HCEC 1CT (cell line): ENCODE data around the gene SCARB1.

Experiments
- DNase-seq: peaks from one replicate; pipeline ENCODE4 v3.0.0-alpha.2; 2017

Gene SCARB1

DNA sequence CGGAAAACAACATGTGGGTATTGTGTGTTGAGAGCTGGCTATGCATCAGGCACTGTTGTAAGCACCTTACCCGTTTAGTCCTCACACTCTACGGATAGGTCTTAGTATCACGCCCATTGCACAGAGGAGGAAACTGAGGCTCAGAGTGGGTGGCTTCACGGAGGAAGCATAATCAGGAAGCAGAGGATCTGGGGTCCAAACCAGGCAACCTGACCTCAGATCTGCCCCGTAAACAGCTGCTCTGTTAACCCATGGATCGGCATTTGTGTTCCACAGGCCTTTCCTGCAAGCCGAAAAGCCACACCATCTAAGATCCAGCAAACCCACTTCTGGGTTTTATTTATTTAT is 107.9 kb downstream of the SCARB1 start:
- no peak for DNase-seq

- peak; percentile 86 for DNase-seq
These were observed 108.5 kb downstream of the SCARB1 start for GRCh38 chr12:124754949-124755800.

DNA sequence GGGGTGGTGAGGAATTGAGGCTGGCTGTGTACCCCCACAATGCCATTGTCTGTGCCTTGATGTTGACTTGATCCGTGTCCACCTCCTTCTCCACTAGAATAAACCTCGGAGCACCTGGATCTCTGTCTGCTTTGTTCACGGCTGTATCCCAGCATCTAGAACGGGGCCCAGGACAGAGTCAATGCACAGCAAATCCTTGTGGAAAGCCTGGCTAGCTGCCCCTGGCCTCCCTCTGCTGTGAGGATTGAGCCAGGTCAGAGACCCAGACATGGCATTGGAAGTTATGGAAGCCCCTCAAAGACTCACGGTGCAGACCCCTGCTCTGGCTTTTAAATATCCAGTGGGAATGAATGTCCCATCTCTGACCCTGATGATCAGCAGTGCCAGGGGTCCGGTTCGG is 109.2 kb downstream of the SCARB1 start:
- no peak for DNase-seq

DNA sequence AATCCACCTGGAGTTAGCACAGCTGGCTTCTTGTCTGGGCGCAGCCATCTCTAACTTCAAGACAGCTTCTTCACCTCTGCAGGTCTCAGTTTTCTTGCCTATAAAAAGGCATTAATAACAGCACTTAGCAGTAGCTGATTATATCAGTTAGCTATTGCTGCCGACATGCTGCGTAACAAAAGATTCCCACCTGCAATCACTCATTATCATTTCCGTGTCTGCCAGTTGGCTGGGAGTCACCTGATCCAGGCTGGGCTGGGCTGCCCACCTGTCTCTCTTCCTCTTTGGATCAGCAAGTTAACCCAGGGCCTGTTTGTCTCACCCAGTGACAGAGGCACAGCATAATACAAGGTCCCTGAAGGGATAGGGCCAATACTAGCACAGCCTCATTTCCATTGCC is 109.7 kb downstream of the SCARB1 start:
- no peak for DNase-seq

DNA sequence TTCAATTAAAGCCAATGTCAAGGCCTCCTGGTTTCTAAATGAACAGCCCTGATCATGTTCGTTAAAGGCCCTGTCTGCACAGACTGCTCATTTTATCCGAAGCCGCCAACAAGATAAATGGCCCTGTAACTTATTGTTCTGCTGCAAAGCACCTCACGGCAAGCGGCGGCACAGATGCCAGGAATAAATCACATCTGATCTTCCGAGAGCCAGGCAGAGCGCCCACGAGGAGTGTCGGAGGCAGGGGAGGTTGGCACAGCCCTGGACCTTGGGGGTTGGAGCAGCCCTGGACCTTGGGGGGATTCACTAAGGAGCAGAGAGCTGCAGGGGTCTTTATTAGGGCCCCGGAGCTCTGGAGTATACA is 110.5 kb downstream of the SCARB1 start:
- no peak for DNase-seq

- DNase-seq = peak; percentile 47
These were observed 111.0 kb downstream of the SCARB1 start for GRCh38 chr12:124752437-124753227.

DNA sequence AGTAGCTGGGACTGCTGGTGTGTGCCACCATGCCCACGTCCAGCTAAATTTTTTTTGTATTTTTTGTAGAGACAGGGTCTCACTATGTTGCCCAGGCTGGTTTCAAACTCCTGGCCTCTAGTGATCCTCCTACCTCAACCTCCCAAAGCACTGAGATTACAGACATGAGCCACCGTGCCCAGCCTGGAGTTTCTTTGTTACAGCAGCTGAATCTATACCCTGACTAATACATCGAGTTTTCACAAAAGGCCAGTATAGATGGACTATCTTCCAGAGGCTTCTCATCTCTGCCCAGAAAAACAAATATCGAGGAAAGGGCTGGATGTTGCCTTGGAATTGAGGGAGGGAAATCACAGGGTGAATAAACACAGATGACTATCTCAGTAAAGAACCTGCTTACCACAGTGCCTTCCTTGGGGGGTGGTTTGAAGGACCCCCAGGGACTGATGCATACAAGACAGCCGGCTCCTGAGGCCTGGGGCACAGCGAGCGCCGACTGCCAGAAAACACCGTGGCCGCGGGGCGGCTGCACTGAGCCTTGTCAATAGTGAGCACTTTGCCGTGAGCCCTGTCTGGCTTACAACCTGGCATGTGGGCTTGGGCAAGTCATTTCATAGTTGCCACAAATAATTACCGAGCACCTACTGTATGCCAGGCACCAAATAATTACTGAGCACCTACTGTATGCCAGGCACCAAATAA is 111.9 kb downstream of the SCARB1 start:
- DNase-seq = no peak

GRCh38 chr12:124750787-124751471 is 112.7 kb downstream of the SCARB1 start:
- DNase-seq = peak; percentile 39

GRCh38 chr12:124750149-124750656 is 113.5 kb downstream of the SCARB1 start:
- no peak for DNase-seq

DNA sequence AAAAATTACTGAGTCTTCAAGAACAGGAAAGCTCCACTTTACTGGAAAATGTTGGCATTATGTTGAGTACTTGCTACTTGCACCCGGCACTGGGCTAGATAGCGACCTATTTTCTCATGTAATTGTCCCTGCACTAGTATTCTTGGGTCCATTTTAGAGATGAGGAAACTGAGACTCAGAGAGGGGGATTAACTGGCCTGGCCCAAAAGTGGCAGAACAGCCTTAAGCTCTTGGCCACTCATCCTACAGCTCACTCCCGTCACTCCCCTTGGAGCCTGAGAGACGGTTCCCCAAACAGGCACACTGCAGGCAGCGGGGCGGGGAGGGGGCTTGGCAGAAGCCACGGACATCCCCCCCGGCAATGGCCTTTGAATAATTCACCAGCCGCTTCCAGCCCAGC is 113.9 kb downstream of the SCARB1 start:
- no peak for DNase-seq

- peak; percentile 90 for DNase-seq
These were observed 116.1 kb downstream of the SCARB1 start for GRCh38 chr12:124747426-124748161.

DNA sequence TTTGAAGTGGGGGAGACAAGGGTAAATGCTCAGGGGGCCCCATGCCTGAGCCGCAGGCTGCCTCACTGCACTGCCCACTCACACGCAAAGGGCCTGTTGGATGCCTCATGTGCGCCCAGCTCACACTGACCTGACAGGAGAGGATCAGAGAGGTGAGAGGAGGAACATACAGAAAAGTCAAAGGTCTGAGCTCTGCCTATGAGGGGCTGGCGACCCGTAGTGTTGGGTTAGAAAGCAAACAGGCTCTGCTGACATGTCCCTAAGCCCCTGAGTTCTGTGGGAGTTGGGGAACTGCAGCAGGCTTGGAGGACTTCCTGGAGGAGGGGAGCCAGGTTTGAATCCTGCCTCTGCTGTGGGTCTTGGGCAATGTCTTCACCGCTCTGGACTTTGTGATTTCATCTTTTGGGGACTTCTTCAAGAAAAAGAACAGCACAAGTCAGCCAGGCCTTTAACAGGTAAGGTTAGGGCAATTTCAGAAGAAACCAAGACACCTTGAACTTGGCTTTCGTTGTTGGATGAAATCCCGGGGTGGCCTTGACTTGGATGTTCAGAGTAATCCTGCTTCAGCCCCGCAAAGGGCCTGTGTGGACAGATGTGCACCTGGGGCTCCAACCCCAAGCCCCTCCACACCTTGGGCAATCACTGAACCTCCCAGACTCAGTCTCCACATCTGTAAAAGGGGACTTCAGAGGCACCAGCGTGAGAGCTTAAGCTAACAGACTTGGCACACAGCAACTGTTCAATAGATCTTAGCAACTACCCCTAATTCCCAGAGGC is 116.8 kb downstream of the SCARB1 start:
- no peak for DNase-seq

- peak; percentile 80 for DNase-seq
These were observed 117.6 kb downstream of the SCARB1 start for GRCh38 chr12:124745891-124746570.

DNA sequence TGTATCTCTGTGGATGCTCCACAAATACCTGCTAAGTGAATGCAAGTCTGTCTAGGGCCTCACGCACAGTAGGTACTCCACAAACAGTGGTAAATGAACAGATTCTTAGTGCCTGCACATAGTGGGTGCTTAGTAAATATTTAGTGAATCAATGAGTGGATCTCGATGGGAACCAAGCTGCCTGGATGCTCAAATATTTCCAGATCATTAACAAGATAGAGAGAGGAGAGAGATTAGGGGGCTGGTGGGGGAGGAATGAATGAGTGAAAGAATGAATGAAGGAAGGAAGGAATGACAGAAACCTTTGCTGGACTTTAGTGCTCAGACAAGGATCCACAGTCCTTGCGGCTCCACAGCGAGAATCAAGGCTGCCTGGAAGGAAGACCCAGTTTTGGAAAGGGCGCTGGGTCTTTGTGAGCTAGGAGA is 118.2 kb downstream of the SCARB1 start:
- no peak for DNase-seq

- DNase-seq = peak; percentile 12
These were observed 118.8 kb downstream of the SCARB1 start for GRCh38 chr12:124744659-124745464.

- no peak for DNase-seq
These were observed 119.4 kb downstream of the SCARB1 start for GRCh38 chr12:124744273-124744640.

- DNase-seq = no peak
These were observed 120.0 kb downstream of the SCARB1 start for GRCh38 chr12:124743479-124744272.

GRCh38 chr12:124742678-124743077 is 121.0 kb downstream of the SCARB1 start:
- DNase-seq = no peak

DNA sequence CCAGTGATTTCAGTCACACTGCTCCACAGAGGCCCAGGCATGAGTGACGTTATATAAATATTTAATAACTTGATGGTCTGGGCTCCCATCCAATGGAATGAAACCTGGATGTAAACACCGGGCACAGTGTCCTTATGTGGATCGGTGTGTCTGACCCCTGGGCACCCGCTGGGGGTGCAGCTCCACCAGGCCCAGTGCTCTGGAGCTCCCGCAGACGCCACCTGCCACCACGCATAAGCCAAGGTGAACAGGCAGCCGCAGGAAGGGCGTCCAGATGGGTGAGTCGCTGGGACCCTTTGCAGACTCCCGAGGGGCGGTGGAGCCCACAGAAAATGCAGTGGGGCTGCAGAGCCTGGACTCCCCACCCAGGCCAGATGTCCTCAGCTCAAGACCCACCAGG is 121.6 kb downstream of the SCARB1 start:
- DNase-seq = no peak
